SK-N-MC (cell line): ENCODE results near the gene PHETA1.

ENCODE experiments used
- EZH2 ChIP-seq: fragments of 200-600 bp; sonication (generic); IDR thresholded peaks from one replicate; pipeline ENCODE4 v1.6.1; 2017; ENCODE audit warnings: antibody characterized with exemption
- FOXP2 ChIP-seq: optimal IDR thresholded peaks from 2 replicates; pipeline ENCODE3; 2011; ENCODE audit warnings: mild to moderate bottlenecking, moderate library complexity; ENCODE audit not compliant: insufficient read depth; ENCODE audit errors: extremely low read length, control extremely low read depth
- POLR2AphosphoS5 ChIP-seq: IDR thresholded peaks from 2 replicates; pipeline ENCODE4 v1.6.1; 2012; ENCODE audit warnings: mild to moderate bottlenecking, low read depth, low read length, borderline replicate concordance

DNA sequence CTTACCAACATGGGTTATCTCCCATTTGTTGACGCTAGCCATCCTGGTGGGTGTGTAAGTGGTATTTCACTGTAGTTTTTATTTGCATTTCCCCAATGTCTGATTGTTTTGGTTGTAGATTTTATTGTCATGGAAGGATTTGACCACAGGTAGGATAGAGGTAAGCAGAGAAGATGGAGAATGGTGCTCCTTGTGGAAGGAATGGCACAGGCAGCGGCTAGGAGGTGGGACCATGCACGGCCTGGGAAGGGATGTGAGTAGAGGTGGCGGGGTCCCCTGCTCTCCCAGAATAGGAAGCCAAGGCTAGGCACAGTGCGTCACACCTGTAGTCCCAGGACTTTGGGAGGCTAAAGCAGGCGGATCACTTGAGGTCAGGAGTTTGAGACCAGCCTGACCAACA, 41.4 kb downstream of the PHETA1 start:
- TF ChIP-seq POLR2AphosphoS5 (no peak), EZH2 (no peak), FOXP2 (no peak)
